ENCODE results near the gene PTPRU. TPM values are rescaled to one million over a fixed set of nuclear protein-coding genes. Genes with fewer than 3 reads are reported as not detected.

Gene PTPRU
- total and polyA plus RNA-seq, 4 donors, result 1.6 to 15.1 (median 6.0) TPM

DNA sequence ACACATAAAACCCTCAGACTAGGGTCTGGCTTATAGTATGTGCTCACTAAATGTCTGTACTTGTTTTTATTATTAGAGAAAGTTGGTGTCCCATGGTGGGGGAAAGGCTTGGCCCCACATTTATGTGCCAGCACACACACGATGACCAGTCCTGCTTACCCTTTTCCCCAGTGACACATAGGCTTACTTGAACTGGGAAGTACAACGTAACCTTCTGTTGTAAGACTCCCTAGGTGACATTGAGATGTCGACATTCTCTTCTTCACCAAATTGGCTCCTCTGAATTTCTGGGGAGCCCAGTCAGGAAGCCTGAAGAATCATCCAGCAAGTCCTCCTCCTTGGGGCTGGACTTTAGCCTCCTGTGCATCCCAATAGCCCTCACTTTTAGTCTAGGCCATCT lies 3.9 kb upstream of the PTPRU start:
- WGBS, result 83% methylated on average over 3 of the region's 3 CpGs
- DNase-seq (ENCODE audit: low spot score), result no peak
- H3K4me3 ChIP-seq (ENCODE audit: low read depth in 1 of 3, low read length in 3 of 3), result no peak overlapping the region

DNA sequence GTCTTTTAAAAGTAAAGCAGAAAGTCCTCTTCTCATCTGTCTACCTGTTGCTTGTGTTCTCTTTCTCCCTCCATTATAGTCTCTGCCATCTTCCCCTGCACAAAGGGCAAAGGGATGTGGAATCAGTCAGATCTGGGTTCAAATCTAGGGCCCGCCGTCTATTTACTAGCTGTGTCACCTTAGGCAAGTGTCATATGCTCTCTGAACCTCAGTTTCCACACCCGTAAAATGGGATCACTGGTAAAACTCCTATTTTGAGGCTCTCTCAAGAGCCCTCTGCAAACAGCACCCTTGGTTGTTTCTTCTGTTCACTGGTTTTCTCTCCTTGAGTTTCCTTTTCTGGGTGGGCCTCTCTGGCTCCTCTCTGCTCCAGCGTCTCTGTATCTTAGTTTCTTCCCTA lies 2.6 kb upstream of the PTPRU start:
- Histone ChIP-seq H3K4me3 (ENCODE audit: low read depth in 1 of 3, low read length in 3 of 3) (no peak overlapping the region), H3K36me3 (ENCODE audit: control insufficient read depth in 4 of 4, insufficient read depth in 3 of 4, low read depth in 1 of 4, low read length in 3 of 4) (no peaks in the 10 kb centered on the region), H3K27me3 (ENCODE audit: control insufficient read depth in 4 of 4, insufficient read depth in 4 of 4, low read length in 3 of 4) (no peaks in the 10 kb centered on the region), H3K4me1 (ENCODE audit: control insufficient read depth in 4 of 4, insufficient read depth in 4 of 4, low read length in 3 of 4) (peaks cover 6 to 38% (median 26%) of the 10 kb centered on the region in 4 donors), H3K9me3 (ENCODE audit: control insufficient read depth in 4 of 4, low read length in 3 of 4) (no peaks in the 10 kb centered on the region), H3K27ac (ENCODE audit: low read depth in 1 of 2, low read length in 2 of 2) (no peak overlapping the region), H3K9ac (ENCODE audit: low read depth in 1 of 2, low read length in 2 of 2) (no peak overlapping the region)
- DNase-seq (ENCODE audit: low spot score), result no peak
- 88% methylated on average over 4 of the region's 4 CpGs for WGBS
- TF ChIP-seq HNF4G (IDR thresholded peaks at IDR 0.05), result no peak
- TF ChIP-seq FOXA2 (IDR thresholded peaks at IDR 0.05), result no peak
- TF ChIP-seq GABPA (IDR thresholded peaks at IDR 0.05 in 1 of 2, conservative IDR thresholded peaks at IDR 0.05 in 1 of 2), result no peak
- no peak for TF ChIP-seq TAF1 (conservative IDR thresholded peaks at IDR 0.05)
- no peak for TF ChIP-seq RXRA (IDR thresholded peaks at IDR 0.05)
- TF ChIP-seq, protein P1, sequence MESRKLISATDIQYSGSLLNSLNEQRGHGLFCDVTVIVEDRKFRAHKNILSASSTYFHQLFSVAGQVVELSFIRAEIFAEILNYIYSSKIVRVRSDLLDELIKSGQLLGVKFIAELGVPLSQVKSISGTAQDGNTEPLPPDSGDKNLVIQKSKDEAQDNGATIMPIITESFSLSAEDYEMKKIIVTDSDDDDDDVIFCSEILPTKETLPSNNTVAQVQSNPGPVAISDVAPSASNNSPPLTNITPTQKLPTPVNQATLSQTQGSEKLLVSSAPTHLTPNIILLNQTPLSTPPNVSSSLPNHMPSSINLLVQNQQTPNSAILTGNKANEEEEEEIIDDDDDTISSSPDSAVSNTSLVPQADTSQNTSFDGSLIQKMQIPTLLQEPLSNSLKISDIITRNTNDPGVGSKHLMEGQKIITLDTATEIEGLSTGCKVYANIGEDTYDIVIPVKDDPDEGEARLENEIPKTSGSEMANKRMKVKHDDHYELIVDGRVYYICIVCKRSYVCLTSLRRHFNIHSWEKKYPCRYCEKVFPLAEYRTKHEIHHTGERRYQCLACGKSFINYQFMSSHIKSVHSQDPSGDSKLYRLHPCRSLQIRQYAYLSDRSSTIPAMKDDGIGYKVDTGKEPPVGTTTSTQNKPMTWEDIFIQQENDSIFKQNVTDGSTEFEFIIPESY (IDR thresholded peaks at IDR 0.05), result no peak
- no peak for TF ChIP-seq RAD21 (IDR thresholded peaks at IDR 0.05)
- TF ChIP-seq, protein P2, sequence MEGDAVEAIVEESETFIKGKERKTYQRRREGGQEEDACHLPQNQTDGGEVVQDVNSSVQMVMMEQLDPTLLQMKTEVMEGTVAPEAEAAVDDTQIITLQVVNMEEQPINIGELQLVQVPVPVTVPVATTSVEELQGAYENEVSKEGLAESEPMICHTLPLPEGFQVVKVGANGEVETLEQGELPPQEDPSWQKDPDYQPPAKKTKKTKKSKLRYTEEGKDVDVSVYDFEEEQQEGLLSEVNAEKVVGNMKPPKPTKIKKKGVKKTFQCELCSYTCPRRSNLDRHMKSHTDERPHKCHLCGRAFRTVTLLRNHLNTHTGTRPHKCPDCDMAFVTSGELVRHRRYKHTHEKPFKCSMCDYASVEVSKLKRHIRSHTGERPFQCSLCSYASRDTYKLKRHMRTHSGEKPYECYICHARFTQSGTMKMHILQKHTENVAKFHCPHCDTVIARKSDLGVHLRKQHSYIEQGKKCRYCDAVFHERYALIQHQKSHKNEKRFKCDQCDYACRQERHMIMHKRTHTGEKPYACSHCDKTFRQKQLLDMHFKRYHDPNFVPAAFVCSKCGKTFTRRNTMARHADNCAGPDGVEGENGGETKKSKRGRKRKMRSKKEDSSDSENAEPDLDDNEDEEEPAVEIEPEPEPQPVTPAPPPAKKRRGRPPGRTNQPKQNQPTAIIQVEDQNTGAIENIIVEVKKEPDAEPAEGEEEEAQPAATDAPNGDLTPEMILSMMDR (IDR thresholded peaks at IDR 0.05; ENCODE audit: low read depth, low read length, missing input control), result no peak
- TF ChIP-seq, protein P3, sequence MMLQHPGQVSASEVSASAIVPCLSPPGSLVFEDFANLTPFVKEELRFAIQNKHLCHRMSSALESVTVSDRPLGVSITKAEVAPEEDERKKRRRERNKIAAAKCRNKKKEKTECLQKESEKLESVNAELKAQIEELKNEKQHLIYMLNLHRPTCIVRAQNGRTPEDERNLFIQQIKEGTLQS (IDR thresholded peaks at IDR 0.05), result no peak

More for the DNA sequence above, 3.9 kb upstream of the PTPRU start:
- TF ChIP-seq RXRA (IDR thresholded peaks at IDR 0.05) (no peak), JUND (IDR thresholded peaks at IDR 0.05) (no peak), GABPA (IDR thresholded peaks at IDR 0.05 in 1 of 2, conservative IDR thresholded peaks at IDR 0.05 in 1 of 2) (no peak), SP1 (IDR thresholded peaks at IDR 0.05) (no peak), FOXA2 (IDR thresholded peaks at IDR 0.05) (no peak), HNF4G (IDR thresholded peaks at IDR 0.05) (no peak), FOXA1 (IDR thresholded peaks at IDR 0.05) (no peak), RAD21 (IDR thresholded peaks at IDR 0.05) (no peak), NR2F2 (IDR thresholded peaks at IDR 0.05) (no peak), HNF4A (conservative IDR thresholded peaks at IDR 0.05) (no peak)
- TF ChIP-seq, protein P4, sequence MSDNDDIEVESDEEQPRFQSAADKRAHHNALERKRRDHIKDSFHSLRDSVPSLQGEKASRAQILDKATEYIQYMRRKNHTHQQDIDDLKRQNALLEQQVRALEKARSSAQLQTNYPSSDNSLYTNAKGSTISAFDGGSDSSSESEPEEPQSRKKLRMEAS (IDR thresholded peaks at IDR 0.05), result no peak
- TF ChIP-seq, protein P3 (IDR thresholded peaks at IDR 0.05), result no peak
- TF ChIP-seq, protein P2 (IDR thresholded peaks at IDR 0.05; ENCODE audit: low read depth, low read length, missing input control), result no peak
- TF ChIP-seq, protein P5, sequence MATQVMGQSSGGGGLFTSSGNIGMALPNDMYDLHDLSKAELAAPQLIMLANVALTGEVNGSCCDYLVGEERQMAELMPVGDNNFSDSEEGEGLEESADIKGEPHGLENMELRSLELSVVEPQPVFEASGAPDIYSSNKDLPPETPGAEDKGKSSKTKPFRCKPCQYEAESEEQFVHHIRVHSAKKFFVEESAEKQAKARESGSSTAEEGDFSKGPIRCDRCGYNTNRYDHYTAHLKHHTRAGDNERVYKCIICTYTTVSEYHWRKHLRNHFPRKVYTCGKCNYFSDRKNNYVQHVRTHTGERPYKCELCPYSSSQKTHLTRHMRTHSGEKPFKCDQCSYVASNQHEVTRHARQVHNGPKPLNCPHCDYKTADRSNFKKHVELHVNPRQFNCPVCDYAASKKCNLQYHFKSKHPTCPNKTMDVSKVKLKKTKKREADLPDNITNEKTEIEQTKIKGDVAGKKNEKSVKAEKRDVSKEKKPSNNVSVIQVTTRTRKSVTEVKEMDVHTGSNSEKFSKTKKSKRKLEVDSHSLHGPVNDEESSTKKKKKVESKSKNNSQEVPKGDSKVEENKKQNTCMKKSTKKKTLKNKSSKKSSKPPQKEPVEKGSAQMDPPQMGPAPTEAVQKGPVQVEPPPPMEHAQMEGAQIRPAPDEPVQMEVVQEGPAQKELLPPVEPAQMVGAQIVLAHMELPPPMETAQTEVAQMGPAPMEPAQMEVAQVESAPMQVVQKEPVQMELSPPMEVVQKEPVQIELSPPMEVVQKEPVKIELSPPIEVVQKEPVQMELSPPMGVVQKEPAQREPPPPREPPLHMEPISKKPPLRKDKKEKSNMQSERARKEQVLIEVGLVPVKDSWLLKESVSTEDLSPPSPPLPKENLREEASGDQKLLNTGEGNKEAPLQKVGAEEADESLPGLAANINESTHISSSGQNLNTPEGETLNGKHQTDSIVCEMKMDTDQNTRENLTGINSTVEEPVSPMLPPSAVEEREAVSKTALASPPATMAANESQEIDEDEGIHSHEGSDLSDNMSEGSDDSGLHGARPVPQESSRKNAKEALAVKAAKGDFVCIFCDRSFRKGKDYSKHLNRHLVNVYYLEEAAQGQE (IDR thresholded peaks at IDR 0.05), result no peak
- no peak overlapping the region for H3K27ac ChIP-seq (ENCODE audit: low read depth in 1 of 2, low read length in 2 of 2)
- no peaks in the 10 kb centered on the region for H3K9me3 ChIP-seq (ENCODE audit: control insufficient read depth in 4 of 4, low read length in 3 of 4)
- no peaks in the 10 kb centered on the region for H3K36me3 ChIP-seq (ENCODE audit: control insufficient read depth in 4 of 4, insufficient read depth in 3 of 4, low read depth in 1 of 4, low read length in 3 of 4)
- H3K9ac ChIP-seq (ENCODE audit: low read depth in 1 of 2, low read length in 2 of 2), result no peak overlapping the region
- peaks cover 3 to 29% (median 19%) of the 10 kb centered on the region in 4 donors for H3K4me1 ChIP-seq (ENCODE audit: control insufficient read depth in 4 of 4, insufficient read depth in 4 of 4, low read length in 3 of 4)
- no peaks in the 10 kb centered on the region for H3K27me3 ChIP-seq (ENCODE audit: control insufficient read depth in 4 of 4, insufficient read depth in 4 of 4, low read length in 3 of 4)
